ENCODE results near the gene ACCSL. TPM values are rescaled to one million over a fixed set of nuclear protein-coding genes. Genes with fewer than 3 reads are reported as not detected.
A peak's percentile ranks its signal among the peaks of the same experiment; 100 is the strongest.

Gene ACCSL
- total RNA-seq, 4 donors from 2014 or later = not detected

GRCh38 chr11:44066732-44067141 is 19.0 kb downstream of the ACCSL start:
- no peaks in the 10 kb centered on the region for H3K9me3 ChIP-seq
- H3K4me1 ChIP-seq = peaks cover 0 to 18% (median 14%) of the 10 kb centered on the region in 4 donors
- H3K4me3 ChIP-seq = peak overlapping the region; percentile 68 to 91 (median 70)
- H3K27ac ChIP-seq = peak overlapping the region; percentile 90 to 97 (median 92)
- in situ Hi-C loops (cut with MboI; ENCODE audit: low pct_ligation_motif_present in 1 of 4, low pct_unique_long_range_greater_than_20kb in 1 of 4, low sequenced_read_pairs in 3 of 4) (no loop called here), intact Hi-C loops (cut with DNase I; ENCODE audit: low total_unique reads) (no loop called here)
- peak in 2 of 3 donors; percentile 51 to 76 for TF ChIP-seq POLR2AphosphoS5 (IDR thresholded peaks at IDR 0.05)
- no peak for TF ChIP-seq CTCF (IDR thresholded peaks at IDR 0.05)
- H3K36me3 ChIP-seq = no peaks in the 10 kb centered on the region
- H3K27me3 ChIP-seq = no peaks in the 10 kb centered on the region
- WGBS, 2 donors (ENCODE audit: low coverage in 1 of 2) = 34 to 50% methylated on average over 5 to 10 of the region's 10 CpGs
- DNase-seq = peak; percentile 39

- Histone ChIP-seq H3K27ac (peak overlapping the region in 3 of 4 donors; percentile 90 to 97 (median 92)), H3K4me1 (peaks cover 0 to 18% (median 14%) of the 10 kb centered on the region in 4 donors), H3K9me3 (no peaks in the 10 kb centered on the region), H3K4me3 (peak overlapping the region in 1 of 4 donors; percentile 91), H3K36me3 (no peaks in the 10 kb centered on the region), H3K27me3 (no peaks in the 10 kb centered on the region)
- TF ChIP-seq POLR2AphosphoS5 (IDR thresholded peaks at IDR 0.05) (no peak), EP300 (IDR thresholded peaks at IDR 0.05; ENCODE audit: low read depth) (no peak), POLR2A (IDR thresholded peaks at IDR 0.05) (no peak), CTCF (IDR thresholded peaks at IDR 0.05) (no peak)
- WGBS, 2 donors (ENCODE audit: low coverage in 1 of 2) = 78 to 89% methylated on average over 3 to 5 of the region's 5 CpGs
- in situ Hi-C loops (cut with MboI; ENCODE audit: low pct_ligation_motif_present in 1 of 4, low pct_unique_long_range_greater_than_20kb in 1 of 4, low sequenced_read_pairs in 3 of 4) = no loop called here
- intact Hi-C loops (cut with DNase I; ENCODE audit: low total_unique reads) = no loop called here
- DNase-seq = no peak
Observed at GRCh38 chr11:44067266-44067665, 19.5 kb downstream of the ACCSL start.

DNA sequence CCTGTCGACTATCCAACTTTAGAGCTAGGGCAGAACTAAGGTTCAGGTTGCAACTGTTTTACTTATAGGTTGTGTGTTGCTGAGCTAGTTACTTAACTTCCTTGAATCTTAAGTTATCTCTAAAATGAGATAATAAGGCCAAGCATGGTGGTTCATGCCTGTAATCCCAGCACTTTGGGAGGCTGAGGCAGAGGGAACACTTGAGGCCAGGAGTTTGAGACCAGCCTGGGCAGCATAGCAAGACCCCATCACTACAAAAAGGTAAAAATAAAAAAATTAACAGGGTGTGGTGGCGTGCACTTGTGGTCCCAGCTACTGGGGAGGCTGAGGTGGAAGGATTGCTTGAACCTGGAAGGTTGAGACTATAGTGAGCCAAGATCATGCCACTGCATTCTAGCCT is 20.4 kb downstream of the ACCSL start:
- Histone ChIP-seq H3K27ac (no peak overlapping the region), H3K36me3 (no peaks in the 10 kb centered on the region), H3K9me3 (no peaks in the 10 kb centered on the region), H3K27me3 (no peaks in the 10 kb centered on the region), H3K4me1 (peaks cover 0 to 18% (median 14%) of the 10 kb centered on the region in 4 donors), H3K4me3 (no peak overlapping the region)
- no peak for TF ChIP-seq POLR2AphosphoS5 (IDR thresholded peaks at IDR 0.05)
- no peak for TF ChIP-seq POLR2A (IDR thresholded peaks at IDR 0.05)
- TF ChIP-seq CTCF (IDR thresholded peaks at IDR 0.05) = no peak
- no peak for TF ChIP-seq EP300 (IDR thresholded peaks at IDR 0.05; ENCODE audit: low read depth)
- no peak for DNase-seq
- in situ Hi-C loops (cut with MboI; ENCODE audit: low pct_ligation_motif_present in 1 of 4, low pct_unique_long_range_greater_than_20kb in 1 of 4, low sequenced_read_pairs in 3 of 4) = no loop called here
- intact Hi-C loops (cut with DNase I; ENCODE audit: low total_unique reads) = no loop called here
- WGBS, 2 donors (ENCODE audit: low coverage in 1 of 2) = 97 to 100% methylated on average over 1 to 2 of the region's 2 CpGs

- no peaks in the 10 kb centered on the region for H3K9me3 ChIP-seq
- in situ Hi-C loops (cut with MboI; ENCODE audit: low pct_ligation_motif_present in 1 of 4, low pct_unique_long_range_greater_than_20kb in 1 of 4, low sequenced_read_pairs in 3 of 4) = no loop called here
- no peaks in the 10 kb centered on the region for H3K27me3 ChIP-seq
- H3K36me3 ChIP-seq = no peaks in the 10 kb centered on the region
- 86% methylated on average over 3 of the region's 3 CpGs; no CpG with 5 or more reads in 1 of the 2 donors for WGBS, 2 donors (ENCODE audit: low coverage in 1 of 2)
- intact Hi-C loops (cut with DNase I; ENCODE audit: low total_unique reads) = no loop called here
- TF ChIP-seq POLR2A (IDR thresholded peaks at IDR 0.05) = no peak
- TF ChIP-seq EP300 (IDR thresholded peaks at IDR 0.05; ENCODE audit: low read depth) = no peak
- no peak for TF ChIP-seq CTCF (IDR thresholded peaks at IDR 0.05)
- TF ChIP-seq POLR2AphosphoS5 (IDR thresholded peaks at IDR 0.05) = no peak
- no peak overlapping the region for H3K27ac ChIP-seq
- H3K4me1 ChIP-seq = peaks cover 0 to 10% (median 8%) of the 10 kb centered on the region in 4 donors
- DNase-seq = no peak
- H3K4me3 ChIP-seq = no peak overlapping the region
Observed at GRCh38 chr11:44071157-44071556, 23.4 kb downstream of the ACCSL start.
